GM11168 (cell line): Measurements from ENCODE around the gene CPNE1.
"Not testable (repeated sequence)": the region's sequence is repeated elsewhere in the genome, so short reads cannot be mapped to it uniquely, and the experiment has no call there.

Experiments used
- in situ Hi-C: fragments of 300-500 bp; cut with MboI; formaldehyde crosslinking; loops from one replicate; pipeline ENCODE4 v1.12.0; 2022; ENCODE audit warnings: low sequenced_read_pairs; ENCODE audit not compliant: unreplicated experiment

Gene CPNE1

DNA sequence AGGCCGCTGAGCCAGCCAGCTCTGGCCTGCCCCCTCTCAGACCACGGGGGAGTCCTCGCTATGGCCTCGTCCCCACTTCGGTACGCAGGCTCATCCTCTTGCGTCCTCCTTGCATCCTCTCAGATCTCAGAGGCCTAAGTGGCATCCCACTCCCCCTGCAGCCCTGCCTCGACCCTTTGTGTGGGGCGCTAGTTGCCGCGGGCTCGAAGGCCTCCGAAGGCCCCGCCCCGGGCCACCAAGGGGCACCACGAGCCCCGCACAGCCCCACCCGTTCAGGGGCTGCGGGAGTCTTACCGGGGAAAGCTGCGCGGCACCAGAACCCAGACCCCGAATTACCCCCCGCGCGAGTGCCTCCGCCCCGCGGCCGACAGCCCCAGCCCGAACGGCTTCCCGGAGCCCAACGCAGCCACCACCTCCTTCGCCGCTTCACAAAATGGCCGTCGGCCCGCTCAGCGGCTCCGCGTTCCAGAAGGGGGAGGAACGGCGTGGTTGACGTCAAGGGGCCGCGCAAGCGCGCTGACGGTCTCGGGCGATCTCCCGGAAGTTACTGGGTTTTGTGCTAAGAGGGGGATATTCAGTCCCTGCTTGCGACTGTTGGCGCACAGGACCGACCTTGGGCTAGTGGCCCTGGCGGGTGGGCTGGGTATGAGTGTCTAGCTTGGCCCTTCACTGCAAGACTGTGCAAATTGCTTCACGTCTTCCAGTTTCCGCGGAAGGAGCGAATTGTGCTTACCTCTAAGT is at the start of gene CPNE1, which contains the start of gene RBM12:
Gene CPNE1 (minus strand): TSS at position 435 of the 741 bp plus-strand sequence. CDS start 31,977 bp downstream, outside the sequence.
Gene RBM12 (minus strand): TSS at position 435 of the 741 bp plus-strand sequence. CDS start 9,578 bp downstream, outside the sequence.
- in situ Hi-C loops: no loop called here

DNA sequence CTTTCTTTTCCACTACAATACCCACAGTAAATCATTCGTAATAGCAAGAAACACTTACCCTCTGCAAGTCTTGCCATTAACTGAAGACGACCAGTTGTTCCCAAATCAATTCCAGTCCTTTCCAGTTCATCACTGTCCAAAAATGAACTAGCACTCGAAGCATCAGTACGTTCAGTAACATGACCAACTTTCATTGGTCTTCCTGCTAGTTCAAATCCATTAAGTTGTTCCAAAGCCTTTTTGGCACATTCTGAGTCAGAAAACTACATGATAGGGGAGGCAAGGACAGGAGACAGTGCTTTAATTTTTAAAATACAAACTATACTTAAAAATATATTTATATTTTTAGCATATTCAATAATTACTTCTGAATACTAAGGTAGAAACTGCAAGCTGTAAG is 49.4 kb upstream of the CPNE1 start:
- in situ Hi-C loops: no loop called here

DNA sequence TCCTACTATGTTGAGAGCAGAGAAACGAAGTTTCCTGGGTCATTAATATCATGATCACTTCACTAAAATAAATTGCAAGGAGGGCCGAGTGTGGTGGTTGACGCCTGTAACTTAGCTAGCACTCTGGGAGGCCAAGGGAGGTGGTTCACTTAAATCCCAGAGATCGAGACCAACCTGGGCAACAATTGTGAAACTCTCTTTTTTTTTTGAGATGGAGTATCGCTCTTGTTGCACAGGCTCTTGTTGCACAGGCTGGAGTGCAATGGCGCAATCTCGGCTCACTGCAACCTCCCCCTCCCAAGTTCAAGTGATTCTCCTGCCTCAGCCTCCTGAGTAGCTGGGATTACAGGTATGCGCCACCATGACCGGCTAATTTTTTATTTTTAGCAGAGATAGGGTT is 48.4 kb upstream of the CPNE1 start:
- in situ Hi-C loops: not testable (repeated sequence)

DNA sequence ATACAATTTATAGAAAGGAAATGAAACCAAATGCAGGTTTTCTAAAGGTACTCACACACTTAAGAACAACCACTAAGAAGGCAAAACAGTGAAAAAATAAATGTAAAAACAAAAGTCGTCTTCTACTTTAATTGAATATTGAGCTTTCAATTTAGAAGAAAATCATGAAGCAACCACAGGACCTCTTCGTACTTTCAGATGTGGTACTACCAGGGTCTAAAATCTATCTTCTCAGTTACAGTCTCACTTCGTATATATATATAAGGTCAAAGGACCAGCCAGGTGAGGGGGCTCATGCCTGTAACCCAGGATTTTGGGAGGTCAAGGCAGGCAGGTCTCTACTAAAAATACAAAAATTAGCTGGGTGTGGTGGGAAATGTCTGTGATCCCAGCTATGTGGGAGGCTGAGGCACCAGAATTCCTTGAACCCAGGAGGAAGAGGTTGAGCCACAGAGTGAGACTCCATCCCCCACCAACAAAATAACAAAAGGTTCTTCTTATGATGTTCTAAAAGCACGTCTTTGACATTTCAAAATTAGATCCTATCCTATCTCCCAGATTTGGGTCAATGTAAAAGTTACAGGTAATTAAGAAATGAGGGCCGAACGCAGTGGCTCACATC is 47.0 kb upstream of the CPNE1 start:
- in situ Hi-C loops: no loop called here

- in situ Hi-C loops: no loop called here
These were observed 46.3 kb upstream of the CPNE1 start for GRCh38 chr20:35710884-35711587.

- in situ Hi-C loops: no loop called here
These were observed 45.3 kb upstream of the CPNE1 start for GRCh38 chr20:35710039-35710438.

- in situ Hi-C loops: no loop called here
These were observed 44.6 kb upstream of the CPNE1 start for GRCh38 chr20:35709259-35709658.

DNA sequence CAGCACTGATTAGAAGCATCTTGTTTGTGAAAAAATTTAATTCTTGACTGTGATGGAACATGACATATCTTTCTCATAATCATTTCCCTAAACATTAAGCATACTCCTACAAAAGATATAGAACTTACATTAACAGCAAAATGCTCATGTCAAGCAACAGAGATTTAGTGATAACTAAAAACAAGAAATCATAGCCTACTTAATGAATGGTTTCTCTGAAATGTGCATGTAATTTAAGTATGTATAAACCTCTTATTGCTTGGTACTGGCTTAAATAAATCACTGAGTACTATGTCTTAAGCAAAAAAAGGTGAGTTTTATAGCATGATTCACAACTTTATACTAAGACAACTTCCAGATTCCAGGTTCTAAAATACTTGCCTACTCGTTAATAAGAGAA is 43.8 kb upstream of the CPNE1 start:
- in situ Hi-C loops: no loop called here

GRCh38 chr20:35706591-35707529 is 42.2 kb upstream of the CPNE1 start:
- in situ Hi-C loops: not testable (repeated sequence)

DNA sequence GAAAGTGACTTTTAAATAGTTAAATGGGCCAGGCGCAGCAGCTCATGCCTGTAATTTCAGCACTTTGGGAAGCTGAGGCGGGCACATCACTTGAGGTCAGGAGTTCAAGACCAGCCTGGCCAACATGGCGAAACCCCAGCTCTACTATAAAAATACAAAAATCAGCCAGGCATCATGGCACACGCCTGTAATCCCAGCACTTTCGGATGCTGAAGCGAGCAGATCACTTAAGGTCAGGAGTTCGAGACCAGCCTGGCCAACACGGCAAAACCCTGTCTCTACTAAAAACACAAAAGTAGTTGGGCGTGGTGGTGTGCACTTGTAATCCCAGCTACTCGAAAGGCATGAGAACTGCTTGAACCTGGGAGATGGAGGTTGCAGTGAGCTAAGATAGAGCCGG is 41.2 kb upstream of the CPNE1 start:
- in situ Hi-C loops: not testable (repeated sequence)

GRCh38 chr20:35704514-35705261 is 40.0 kb upstream of the CPNE1 start:
- in situ Hi-C loops: no loop called here

DNA sequence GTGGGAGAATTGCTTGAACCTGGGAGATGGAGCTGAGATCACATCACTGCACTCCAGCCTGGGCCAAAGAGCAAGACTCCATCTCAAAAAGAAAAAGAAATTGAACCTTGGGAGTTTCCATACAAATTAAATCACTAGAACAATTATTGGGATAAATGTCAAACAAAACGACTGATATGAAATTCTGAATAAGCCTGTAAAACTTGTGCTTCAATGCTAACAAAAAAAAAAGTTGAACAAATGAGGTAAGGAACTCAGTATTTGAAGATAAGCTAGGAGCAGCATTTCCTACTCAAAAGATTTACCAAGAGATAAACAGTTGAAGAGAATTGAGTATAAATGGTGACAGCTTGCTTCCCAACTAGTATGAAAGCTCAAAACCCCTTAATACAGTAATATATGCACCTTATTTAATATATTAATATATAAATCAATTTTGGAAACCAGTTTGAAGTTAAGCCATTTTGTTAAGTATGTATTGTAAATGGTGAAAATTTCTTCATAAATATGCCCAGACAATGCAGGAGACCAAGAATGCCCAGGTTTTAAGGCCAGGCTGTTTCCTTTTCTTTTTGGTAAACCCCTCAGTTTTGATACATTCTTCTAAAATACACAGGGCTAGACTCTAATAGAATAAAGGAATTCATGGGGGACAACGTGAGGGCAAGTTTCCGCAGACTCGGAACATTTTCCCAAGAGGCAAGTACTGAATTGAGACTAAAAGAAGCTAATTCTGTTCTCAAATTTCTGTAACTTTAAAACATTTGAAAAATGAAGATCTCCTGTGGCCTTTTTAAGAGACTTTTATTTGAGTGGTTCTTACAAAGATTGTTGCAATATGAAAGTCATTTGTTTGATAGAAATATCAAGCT is 38.4 kb upstream of the CPNE1 start:
- in situ Hi-C loops: no loop called here

DNA sequence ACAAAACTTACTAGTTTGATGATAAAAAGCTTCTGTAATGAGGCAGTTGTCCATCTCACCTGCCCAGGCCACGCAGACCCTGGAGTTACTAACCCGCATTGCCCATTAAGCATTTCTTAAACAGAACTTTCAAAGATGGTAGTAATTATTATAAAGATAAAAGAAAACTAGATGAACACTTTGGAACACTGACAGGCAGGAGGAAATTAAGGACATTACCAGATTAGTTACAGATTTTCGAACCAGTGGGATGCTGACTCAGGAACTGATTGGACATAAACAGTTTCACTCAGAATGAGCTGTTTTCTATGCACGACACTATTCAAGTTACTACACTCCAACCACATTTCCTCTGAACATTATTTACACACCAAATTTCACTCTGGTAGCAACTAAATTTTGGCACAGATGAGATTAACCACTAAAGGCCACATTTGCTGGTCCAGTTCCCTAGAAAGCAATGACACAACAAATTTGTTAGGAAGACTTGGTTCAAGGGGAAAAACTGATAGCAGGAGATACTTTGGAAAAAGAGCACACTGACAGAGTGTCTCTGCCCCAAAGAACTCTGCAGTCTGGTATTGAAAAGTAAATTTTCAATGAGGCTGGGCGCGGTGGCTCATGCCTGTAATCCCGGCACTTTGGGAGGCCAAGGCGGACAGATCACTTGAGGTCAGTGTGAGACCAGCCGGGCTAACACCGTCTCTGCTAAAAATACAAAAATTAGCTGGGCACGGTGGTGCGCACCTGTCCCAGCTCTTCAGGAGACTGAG is 37.5 kb upstream of the CPNE1 start:
- in situ Hi-C loops: no loop called here

GRCh38 chr20:35700625-35701148 is 36.0 kb upstream of the CPNE1 start:
- in situ Hi-C loops: no loop called here

DNA sequence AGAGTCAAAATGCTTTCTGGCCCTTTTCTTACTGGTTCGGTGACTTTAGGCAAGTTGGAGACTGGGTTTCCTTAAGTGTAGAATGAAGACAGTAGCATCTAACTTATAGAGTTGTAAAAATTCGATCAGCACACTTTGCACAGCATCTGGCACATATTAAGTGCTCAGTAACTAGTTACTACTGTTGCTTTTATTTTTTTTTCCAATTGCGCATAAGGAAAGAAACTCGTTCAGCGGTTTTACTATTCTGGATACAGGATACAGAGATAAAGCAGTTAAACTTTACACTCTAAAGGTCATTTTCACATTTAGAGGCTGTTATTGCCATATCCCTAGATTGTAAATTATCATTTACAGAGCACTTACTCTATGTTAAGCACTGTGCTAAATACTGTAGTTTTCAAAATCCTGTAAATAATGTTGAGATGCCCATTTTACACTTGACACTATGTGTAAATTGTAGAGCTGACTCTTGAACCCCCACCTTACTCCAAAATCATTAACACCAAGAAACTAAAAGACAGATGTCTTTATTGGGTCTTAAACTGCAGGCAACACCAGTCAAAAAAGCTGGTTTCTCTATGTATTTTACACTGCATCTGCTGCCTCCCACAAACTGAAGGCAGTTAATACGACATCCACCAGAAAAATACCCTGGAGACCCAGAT is 35.4 kb upstream of the CPNE1 start:
- in situ Hi-C loops: loop anchor here (10.0 kb wide), 1 partner anchor 235 kb away; no protein-coding TSS in a partner anchor

DNA sequence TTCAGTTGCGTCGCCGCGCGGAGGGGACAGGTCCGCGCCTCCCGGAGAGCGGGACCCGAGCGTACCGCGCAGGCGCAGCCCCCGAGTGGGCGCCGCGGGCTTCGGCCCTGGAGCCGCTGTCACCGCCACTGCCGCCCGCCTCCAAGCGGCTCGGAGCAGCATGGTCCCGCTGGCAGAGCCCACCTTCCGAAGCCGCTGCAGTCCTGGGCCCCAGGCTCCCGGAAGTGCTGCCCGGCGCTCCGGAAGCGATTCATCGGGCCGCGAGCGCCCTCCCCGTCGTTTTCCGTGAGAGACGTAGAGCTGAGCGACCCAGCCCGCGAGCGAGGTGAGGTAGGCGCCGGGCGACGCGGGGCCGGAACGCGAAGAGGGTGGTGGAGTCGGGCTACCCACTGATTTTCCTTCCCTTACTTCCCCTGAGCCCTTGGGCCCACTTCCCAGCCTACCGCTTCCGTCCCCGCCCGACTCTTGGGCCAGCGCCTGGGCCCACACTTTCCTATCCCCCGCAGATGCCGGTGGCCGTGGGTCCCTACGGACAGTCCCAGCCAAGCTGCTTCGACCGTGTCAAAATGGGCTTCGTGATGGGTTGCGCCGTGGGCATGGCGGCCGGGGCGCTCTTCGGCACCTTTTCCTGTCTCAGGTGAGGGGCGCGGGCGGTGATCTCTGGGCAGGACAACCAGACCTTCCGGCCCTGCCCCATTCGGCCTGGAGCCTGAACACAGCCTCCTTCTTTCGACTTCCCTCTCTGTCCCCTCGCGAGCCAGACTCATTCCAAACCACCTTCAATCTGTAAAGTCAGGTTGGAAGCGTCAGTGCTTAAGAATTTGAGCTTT is 34.6 kb upstream of the CPNE1 start, which contains the start of the genes NFS1 and ROMO1:
Gene NFS1 (minus strand): TSS at position 226 of the 830 bp plus-strand sequence. CDS start 64 bp downstream, at position 162.
Gene ROMO1 (plus strand): TSS at position 279 of the 830 bp plus-strand sequence. CDS start 228 bp downstream, at position 507.
- in situ Hi-C loops: loop anchor here (10.0 kb wide), 1 partner anchor 235 kb away; no protein-coding TSS in a partner anchor
